ENCODE results near the gene RLN3.

Gene RLN3

GRCh38 chr19:14027856-14028450 is at the start of gene RLN3:
Gene RLN3 (plus strand): TSS chr19:14028148. CDS start chr19:14028205, 57 bp downstream.
- DNase-seq = no peak

- DNase-seq = peak; percentile 79
These were observed 49.4 kb upstream of the RLN3 start for GRCh38 chr19:13978351-13979243.

- no peak for DNase-seq
These were observed 48.7 kb upstream of the RLN3 start for GRCh38 chr19:13979244-13979615.

GRCh38 chr19:13979686-13980085 is 48.3 kb upstream of the RLN3 start:
- DNase-seq = no peak

- no peak for DNase-seq
These were observed 47.6 kb upstream of the RLN3 start for GRCh38 chr19:13980340-13980739.

- DNase-seq = no peak
These were observed 46.9 kb upstream of the RLN3 start for GRCh38 chr19:13981021-13981420.

- DNase-seq = no peak
These were observed 46.5 kb upstream of the RLN3 start for GRCh38 chr19:13981467-13981866.

GRCh38 chr19:13981988-13982501 is 45.9 kb upstream of the RLN3 start:
- DNase-seq = no peak

GRCh38 chr19:13982773-13983172 is 45.2 kb upstream of the RLN3 start:
- peak; percentile 63 for DNase-seq

- peak; percentile 78 for DNase-seq
These were observed 44.6 kb upstream of the RLN3 start for GRCh38 chr19:13983213-13983889.

- DNase-seq = no peak
These were observed 43.8 kb upstream of the RLN3 start for GRCh38 chr19:13984186-13984585.

GRCh38 chr19:13984875-13985741 is 42.8 kb upstream of the RLN3 start:
- peak; percentile 76 for DNase-seq

- DNase-seq = no peak
These were observed 42.1 kb upstream of the RLN3 start for GRCh38 chr19:13985771-13986347.

- peak; percentile 99 for DNase-seq
These were observed 41.5 kb upstream of the RLN3 start for GRCh38 chr19:13986348-13986904.

- peak; percentile 63 for DNase-seq
These were observed 40.7 kb upstream of the RLN3 start for GRCh38 chr19:13987101-13987890.

- DNase-seq = no peak
These were observed 38.5 kb upstream of the RLN3 start for GRCh38 chr19:13989487-13989886.

- DNase-seq = no peak
These were observed 37.9 kb upstream of the RLN3 start for GRCh38 chr19:13990085-13990484.

GRCh38 chr19:13992025-13992424 is 35.9 kb upstream of the RLN3 start:
- DNase-seq = no peak

- DNase-seq = no peak
These were observed 34.2 kb upstream of the RLN3 start for GRCh38 chr19:13993590-13994300.

GRCh38 chr19:13995017-13995728 is 32.8 kb upstream of the RLN3 start:
- no peak for DNase-seq
